CD14-positive monocyte (primary cell): Measurements from ENCODE around the gene HS6ST3. TPM values are rescaled to one million over a fixed set of nuclear protein-coding genes. Genes with fewer than 3 reads are reported as not detected.

Experiments used
- DNase-seq, 3 donors: peaks; one replicate each; pipeline ENCODE4 v3.0.0-alpha.2; 2011 to 2022
- H2AFZ ChIP-seq: 2 replicates; pipeline ENCODE4 v1.6.0; 2012; ENCODE audit warnings: mild to moderate bottlenecking, low read depth, low read length, inconsistent platforms; ENCODE audit not compliant: insufficient read depth, poor library complexity, severe bottlenecking
- H3K27ac ChIP-seq, 2 donors: 1 replicate in 1 of 2; 2 replicates in 1 of 2; pipeline ENCODE4 v1.5.1; 2012 to 2013; ENCODE audit warnings: low read length in 2 of 2, control low read depth in 1 of 2, inconsistent platforms in 1 of 2, low read depth in 1 of 2, mild to moderate bottlenecking in 1 of 2
- H3K27me3 ChIP-seq, 2 donors: one replicate each; pipeline versions ENCODE4 v1.6.0 to v1.6.1; 2011 to 2013; ENCODE audit warnings: low read length in 2 of 2; ENCODE audit not compliant: control insufficient read depth in 2 of 2, insufficient read depth in 2 of 2
- H3K36me3 ChIP-seq, 2 donors: replicated peaks in 1 of 2; 1 replicate in 1 of 2; 2 replicates in 1 of 2; pipeline versions ENCODE4 v1.5.1 to v1.6.1; 2012 to 2013; ENCODE audit warnings: low read length in 2 of 2, control low read depth in 1 of 2, inconsistent platforms in 1 of 2, mild to moderate bottlenecking in 1 of 2; ENCODE audit not compliant: insufficient read depth in 2 of 2, control insufficient read depth in 1 of 2
- H3K4me1 ChIP-seq, 2 donors: 1 replicate in 1 of 2; 2 replicates in 1 of 2; pipeline versions ENCODE4 v1.5.1 to v1.6.1; 2012 to 2013; ENCODE audit warnings: low read length in 2 of 2, control low read depth in 1 of 2, inconsistent platforms in 1 of 2, mild to moderate bottlenecking in 1 of 2, moderate library complexity in 1 of 2; ENCODE audit not compliant: insufficient read depth in 2 of 2, control insufficient read depth in 1 of 2
- H3K4me2 ChIP-seq: replicated peaks from 2 replicates; pipeline ENCODE3; 2012; ENCODE audit warnings: low read length, moderate library complexity, mild to moderate bottlenecking; ENCODE audit not compliant: poor library complexity, severe bottlenecking; ENCODE audit errors: extremely low read depth
- H3K4me3 ChIP-seq, 3 experiments: fragments of 200-600 bp in 1 of 3; sonication (generic) in 1 of 3; replicated peaks in 1 of 3; 1 replicate in 2 of 3; 2 replicates in 1 of 3; pipeline ENCODE4 v1.5.1; 2011 to 2013; ENCODE audit warnings: low read length in 3 of 3, mild to moderate bottlenecking in 3 of 3, control low read depth in 2 of 3, low read depth in 2 of 3, inconsistent platforms in 1 of 3, moderate library complexity in 1 of 3
- H3K79me2 ChIP-seq: 2 replicates; pipeline ENCODE4 v1.6.0; 2012; ENCODE audit warnings: mild to moderate bottlenecking, control low read depth, inconsistent platforms, low read length, moderate library complexity; ENCODE audit not compliant: insufficient read depth
- H3K9ac ChIP-seq: 2 replicates; pipeline ENCODE4 v1.6.0; 2017; ENCODE audit warnings: low read length, mild to moderate bottlenecking; ENCODE audit not compliant: insufficient read depth, poor library complexity, severe bottlenecking
- H3K9me3 ChIP-seq, 2 donors: replicated peaks in 1 of 2; 1 replicate in 1 of 2; 2 replicates in 1 of 2; pipeline versions ENCODE4 v1.5.1 to v1.6.1; 2012 to 2013; ENCODE audit warnings: low read length in 2 of 2, control low read depth in 1 of 2; ENCODE audit not compliant: control insufficient read depth in 1 of 2, insufficient read depth in 1 of 2
- H4K20me1 ChIP-seq: 2 replicates; pipeline ENCODE4 v1.6.0; 2012; ENCODE audit warnings: mild to moderate bottlenecking, low read length, control low read depth, moderate library complexity; ENCODE audit not compliant: insufficient read depth
- H3K27ac Mint-ChIP-seq, 7 donors: one replicate each; pipeline ENCODE4 v1.8.0; 2020; ENCODE audit warnings: mild to moderate bottlenecking in 7 of 7, mixed read lengths in 7 of 7, moderate library complexity in 6 of 7, inconsistent platforms in 2 of 7
- H3K27me3 Mint-ChIP-seq, 3 donors: one replicate each; pipeline ENCODE4 v1.8.0; 2021 to 2022; ENCODE audit warnings: low read depth in 3 of 3, mild to moderate bottlenecking in 3 of 3, mixed read lengths in 3 of 3, moderate library complexity in 3 of 3, inconsistent platforms in 1 of 3
- H3K36me3 Mint-ChIP-seq, 2 donors: one replicate each; pipeline ENCODE4 v1.8.0; 2020; ENCODE audit warnings: mixed read lengths in 2 of 2, inconsistent platforms in 1 of 2, mild to moderate bottlenecking in 1 of 2
- H3K4me1 Mint-ChIP-seq: one replicate; pipeline ENCODE4 v1.8.0; 2020; ENCODE audit warnings: mild to moderate bottlenecking, mixed read lengths
- H3K4me3 Mint-ChIP-seq, 2 donors: one replicate each; pipeline ENCODE4 v1.8.0; 2020; ENCODE audit warnings: mild to moderate bottlenecking in 2 of 2, mixed read lengths in 2 of 2, moderate library complexity in 1 of 2
- H3K9me3 Mint-ChIP-seq, 7 donors: one replicate each; pipeline ENCODE4 v1.8.0; 2020 to 2022; ENCODE audit warnings: mixed read lengths in 7 of 7, mild to moderate bottlenecking in 6 of 7, moderate library complexity in 6 of 7, inconsistent platforms in 2 of 7
- whole genome bisulfite sequencing: methylation state at CpG from one replicate; pipeline ENCODE4 v1.1.5; 2013; ENCODE audit warnings: missing lambda C conversion rate; ENCODE audit not compliant: insufficient coverage; 5-methylcytosine and 5-hydroxymethylcytosine counted together
- intact Hi-C, 2 donors: fragments of 100-400 bp; cut with micrococcal nuclease; formaldehyde crosslinking; loops; one replicate each; pipeline versions ENCODE4 v1.15.0 to v1.15.1; 2023
- polyA plus RNA-seq, 3 donors: library from polyadenylated mRNA; depleted of rRNA in 1 of 3; unstranded in 2 of 3; stranded (reverse) in 1 of 3; fragments of 300-500 nt in 2 of 3; fragments of >200 nt in 1 of 3; fragmentation: Illumina TruSeq in 2 of 3; gene quantifications; 1 replicate in 2 of 3; 2 replicates in 1 of 3; pipeline ENCODE4 v1.2.3, GENCODE V29; 2012 to 2021
- TF ChIP-seq, protein P1 (sequence below): fragments of 200-600 bp; IDR thresholded peaks from one replicate; pipeline ENCODE4 v1.8.0; 2022; ENCODE audit warnings: antibody characterized with exemption, mild to moderate bottlenecking

Gene HS6ST3
- polyA plus RNA-seq, 3 donors: not detected

DNA sequence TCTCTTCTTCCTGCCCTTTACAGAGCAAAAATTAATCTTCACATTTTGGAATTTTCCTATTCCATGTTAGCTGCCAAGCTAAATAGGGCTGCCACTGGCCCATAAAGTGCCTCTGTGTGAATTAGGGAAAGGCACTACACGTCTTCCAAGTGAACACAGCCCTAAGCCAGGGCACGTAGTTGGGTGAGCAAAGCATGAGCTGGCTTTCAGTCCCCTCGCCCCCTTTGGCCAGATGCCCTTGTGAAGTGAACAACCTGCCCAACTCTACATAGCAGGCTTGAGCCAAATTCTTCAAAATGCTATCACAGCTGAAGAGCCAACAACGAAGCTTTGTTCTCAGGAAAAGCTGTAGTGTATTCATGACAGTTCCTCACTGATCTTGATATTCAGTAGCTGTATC is 691.2 kb downstream of the HS6ST3 start:
- Histone ChIP-seq H3K4me2 (no peak overlapping the region), H3K4me3 (no peak overlapping the region), H2AFZ (no peak overlapping the region), H3K36me3 (no peaks in the 10 kb centered on the region), H3K27me3 (no peaks in the 10 kb centered on the region), H3K9ac (no peak overlapping the region), H3K27ac (no peak overlapping the region), H3K79me2 (no peaks in the 10 kb centered on the region), H3K4me1 (no peaks in the 10 kb centered on the region), H3K9me3 (no peaks in the 10 kb centered on the region), H4K20me1 (no peaks in the 10 kb centered on the region)
- peaks cover 4 to 15% (median 6%) of the 10 kb centered on the region in 7 donors for H3K9me3 Mint-ChIP-seq
- TF ChIP-seq, protein P1, sequence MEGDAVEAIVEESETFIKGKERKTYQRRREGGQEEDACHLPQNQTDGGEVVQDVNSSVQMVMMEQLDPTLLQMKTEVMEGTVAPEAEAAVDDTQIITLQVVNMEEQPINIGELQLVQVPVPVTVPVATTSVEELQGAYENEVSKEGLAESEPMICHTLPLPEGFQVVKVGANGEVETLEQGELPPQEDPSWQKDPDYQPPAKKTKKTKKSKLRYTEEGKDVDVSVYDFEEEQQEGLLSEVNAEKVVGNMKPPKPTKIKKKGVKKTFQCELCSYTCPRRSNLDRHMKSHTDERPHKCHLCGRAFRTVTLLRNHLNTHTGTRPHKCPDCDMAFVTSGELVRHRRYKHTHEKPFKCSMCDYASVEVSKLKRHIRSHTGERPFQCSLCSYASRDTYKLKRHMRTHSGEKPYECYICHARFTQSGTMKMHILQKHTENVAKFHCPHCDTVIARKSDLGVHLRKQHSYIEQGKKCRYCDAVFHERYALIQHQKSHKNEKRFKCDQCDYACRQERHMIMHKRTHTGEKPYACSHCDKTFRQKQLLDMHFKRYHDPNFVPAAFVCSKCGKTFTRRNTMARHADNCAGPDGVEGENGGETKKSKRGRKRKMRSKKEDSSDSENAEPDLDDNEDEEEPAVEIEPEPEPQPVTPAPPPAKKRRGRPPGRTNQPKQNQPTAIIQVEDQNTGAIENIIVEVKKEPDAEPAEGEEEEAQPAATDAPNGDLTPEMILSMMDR: no peak
- no peak overlapping the region for H3K27ac Mint-ChIP-seq
- peaks cover 0 to 2% (median 0%) of the 10 kb centered on the region in 3 donors for H3K27me3 Mint-ChIP-seq
- no peak for DNase-seq
- WGBS: 100% methylated on average over 2 of the region's 4 CpGs
- no peaks in the 10 kb centered on the region for H3K36me3 Mint-ChIP-seq
- intact Hi-C loops: no loop called here
- H3K4me3 Mint-ChIP-seq: no peak overlapping the region
- H3K4me1 Mint-ChIP-seq: no peaks in the 10 kb centered on the region

DNA sequence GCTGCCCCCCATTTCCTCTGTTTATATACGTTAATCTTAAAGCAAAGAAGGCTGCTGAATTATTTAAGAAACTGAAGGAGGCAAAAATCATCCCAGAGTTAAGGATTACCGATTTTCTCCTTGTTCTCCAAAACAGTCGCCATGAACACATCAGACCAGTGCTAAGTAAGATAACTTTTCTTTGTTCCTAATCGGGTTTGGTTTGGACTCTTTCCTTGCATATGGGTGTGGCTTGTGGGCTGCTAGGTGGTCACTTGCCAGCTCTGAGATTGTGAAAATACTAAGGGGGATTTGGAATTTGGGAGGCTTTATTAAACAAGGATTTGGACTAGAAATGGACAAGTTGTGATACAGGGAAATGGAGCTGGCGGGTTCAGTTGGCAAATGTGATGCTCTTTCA is 692.3 kb downstream of the HS6ST3 start:
- Histone ChIP-seq H3K4me3 (no peak overlapping the region), H3K4me1 (no peaks in the 10 kb centered on the region), H3K9ac (no peak overlapping the region), H3K27me3 (no peaks in the 10 kb centered on the region), H3K36me3 (no peaks in the 10 kb centered on the region), H3K79me2 (no peaks in the 10 kb centered on the region), H4K20me1 (no peaks in the 10 kb centered on the region), H3K9me3 (no peaks in the 10 kb centered on the region), H3K4me2 (no peak overlapping the region), H2AFZ (no peak overlapping the region), H3K27ac (no peak overlapping the region)
- Mint-ChIP-seq H3K4me3 (no peak overlapping the region), H3K27ac (no peak overlapping the region), H3K36me3 (no peaks in the 10 kb centered on the region), H3K4me1 (no peaks in the 10 kb centered on the region), H3K27me3 (peaks cover 0 to 2% (median 0%) of the 10 kb centered on the region in 3 donors), H3K9me3 (peaks cover 4 to 11% (median 7%) of the 10 kb centered on the region in 7 donors)
- intact Hi-C loops: no loop called here
- WGBS: 100% methylated on average over 3 of the region's 5 CpGs
- no peak for DNase-seq
- TF ChIP-seq, protein P1: no peak
